Adrenal gland (tissue), 5 donors: Measurements from ENCODE around the gene TMEM18.

Experiments
- CTCF ChIP-seq, 6 experiments: fragments of 450-650 bp in 4 of 6; fragments of 200-600 bp in 2 of 6; sonication (generic) in 1 of 6; IDR thresholded peaks; 1 replicate in 5 of 6; 2 replicates in 1 of 6; pipeline versions ENCODE4 v1.5.1 to v1.8.0; 2016 to 2021; ENCODE audit warnings: antibody characterized with exemption in 6 of 6, mild to moderate bottlenecking in 2 of 6, moderate library complexity in 1 of 6
- POLR2A ChIP-seq, 2 donors: fragments of 450-650 bp; IDR thresholded peaks; one replicate each; pipeline ENCODE4 v1.6.1; 2017; ENCODE audit warnings: antibody characterized with exemption in 2 of 2, mild to moderate bottlenecking in 2 of 2, moderate library complexity in 1 of 2
- donor health status: DM: no; HTN: no; CAD: no.

- TF ChIP-seq POLR2A (IDR thresholded peaks at IDR 0.05) (no peak), CTCF (IDR thresholded peaks at IDR 0.05) (no peak)
Observed at GRCh38 chr2:680496-680895, 3.3 kb upstream of the TMEM18 start.
